ENCODE measurements around the gene ACER2. TPM values are rescaled to one million over a fixed set of nuclear protein-coding genes. Genes with fewer than 3 reads are reported as not detected.

ACER2 gene
- total and polyA plus RNA-seq, 2 of the 8 experiments (the other 6 are each of a cell fraction or from before 2014, with no cell fraction given): 7.4 to 8.8 TPM

- TF ChIP-seq, protein P1, sequence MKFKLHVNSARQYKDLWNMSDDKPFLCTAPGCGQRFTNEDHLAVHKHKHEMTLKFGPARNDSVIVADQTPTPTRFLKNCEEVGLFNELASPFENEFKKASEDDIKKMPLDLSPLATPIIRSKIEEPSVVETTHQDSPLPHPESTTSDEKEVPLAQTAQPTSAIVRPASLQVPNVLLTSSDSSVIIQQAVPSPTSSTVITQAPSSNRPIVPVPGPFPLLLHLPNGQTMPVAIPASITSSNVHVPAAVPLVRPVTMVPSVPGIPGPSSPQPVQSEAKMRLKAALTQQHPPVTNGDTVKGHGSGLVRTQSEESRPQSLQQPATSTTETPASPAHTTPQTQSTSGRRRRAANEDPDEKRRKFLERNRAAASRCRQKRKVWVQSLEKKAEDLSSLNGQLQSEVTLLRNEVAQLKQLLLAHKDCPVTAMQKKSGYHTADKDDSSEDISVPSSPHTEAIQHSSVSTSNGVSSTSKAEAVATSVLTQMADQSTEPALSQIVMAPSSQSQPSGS (IDR thresholded peaks at IDR 0.05; ENCODE audit: low read length): no peak
- TF ChIP-seq CHD7 (IDR thresholded peaks at IDR 0.05; ENCODE audit: insufficient replicate concordance, low read length) (no peak), GABPA (IDR thresholded peaks at IDR 0.05; ENCODE audit: borderline replicate concordance, insufficient read depth, low read length) (no peak), NRF1 (IDR thresholded peaks at IDR 0.05; ENCODE audit: low read depth, low read length) (no peak), CBX8 (IDR thresholded peaks at IDR 0.05; ENCODE audit: borderline replicate concordance, low read depth, low read length) (no peak)
Observed at GRCh38 chr9:19430201-19430760, 21.5 kb downstream of the ACER2 start (continued).

All from H1 (cell line).